Ectodermal cell (in vitro differentiated cells): ENCODE results near the gene ERICH4.
A peak's percentile ranks its signal among the peaks of the same experiment; 100 is the strongest.
"Not testable (repeated sequence)": the region's sequence is repeated elsewhere in the genome, so short reads cannot be mapped to it uniquely, and the experiment has no call there.

Experiments
- H3K27ac ChIP-seq: 2 replicates; pipeline ENCODE4 v1.7.0; 2013; ENCODE audit warnings: mild to moderate bottlenecking, low read depth, low read length; ENCODE audit not compliant: insufficient read depth, poor library complexity, severe bottlenecking
- H3K27me3 ChIP-seq: 2 replicates; pipeline ENCODE4 v1.7.0; 2013; ENCODE audit warnings: mild to moderate bottlenecking, low read length; ENCODE audit not compliant: insufficient read depth, control insufficient read depth, poor library complexity, severe bottlenecking
- H3K36me3 ChIP-seq: one replicate; pipeline ENCODE4 v1.7.0; 2013; ENCODE audit warnings: low read length; ENCODE audit not compliant: control insufficient read depth, insufficient read depth
- H3K4me1 ChIP-seq: one replicate; pipeline ENCODE4 v1.7.0; 2013; ENCODE audit warnings: low read length; ENCODE audit not compliant: control insufficient read depth, insufficient read depth
- H3K4me3 ChIP-seq: 2 replicates; pipeline ENCODE4 v1.7.0; 2013; ENCODE audit warnings: low read depth, low read length, control low read depth; ENCODE audit not compliant: insufficient read depth
- H3K9me3 ChIP-seq: 2 replicates; pipeline ENCODE4 v1.7.0; 2013; ENCODE audit warnings: mild to moderate bottlenecking, low read length, moderate library complexity; ENCODE audit not compliant: control insufficient read depth
- WGBS, 2 experiments: methylation state at CpG; one replicate each; pipeline ENCODE4 v1.1.7; 2013; ENCODE audit warnings: missing lambda C conversion rate in 2 of 2; 5-methylcytosine and 5-hydroxymethylcytosine counted together

The ERICH4 gene

GRCh38 chr19:41435376-41435775, 7.6 kb upstream of the ERICH4 start:
- not testable (repeated sequence) for H3K4me3 ChIP-seq, H3K4me1 ChIP-seq, H3K9me3 ChIP-seq, H3K27me3 ChIP-seq, H3K27ac ChIP-seq
- H3K36me3 ChIP-seq: peaks cover 27% of the 10 kb centered on the region
- WGBS, 2 experiments: 94 to 95% methylated on average over 11 of the region's 11 CpGs

- Histone ChIP-seq H3K36me3 (peaks cover 25% of the 10 kb centered on the region), H3K4me1 (no peaks in the 10 kb centered on the region), H3K27me3 (no peaks in the 10 kb centered on the region), H3K4me3 (no peak overlapping the region), H3K9me3 (no peaks in the 10 kb centered on the region), H3K27ac (no peak overlapping the region)
- WGBS, 2 experiments: 94 to 95% methylated on average over 19 of the region's 19 CpGs
Observed at GRCh38 chr19:41435936-41436673, 6.9 kb upstream of the ERICH4 start.

GRCh38 chr19:41436674-41436951, 6.3 kb upstream of the ERICH4 start:
- Histone ChIP-seq H3K9me3 (no peaks in the 10 kb centered on the region), H3K27ac (no peak overlapping the region), H3K4me3 (no peak overlapping the region), H3K4me1 (no peaks in the 10 kb centered on the region), H3K36me3 (peaks cover 23% of the 10 kb centered on the region), H3K27me3 (no peaks in the 10 kb centered on the region)

GRCh38 chr19:41437944-41438574, 4.9 kb upstream of the ERICH4 start:
- no peak overlapping the region for H3K4me3 ChIP-seq
- H3K4me1 ChIP-seq: no peaks in the 10 kb centered on the region
- H3K9me3 ChIP-seq: no peaks in the 10 kb centered on the region
- no peaks in the 10 kb centered on the region for H3K27me3 ChIP-seq
- H3K27ac ChIP-seq: no peak overlapping the region
- peaks cover 11% of the 10 kb centered on the region for H3K36me3 ChIP-seq
- WGBS, 2 experiments: 88 to 89% methylated on average over 7 of the region's 7 CpGs

- 2 to 3% methylated on average over 40 of the region's 40 CpGs for WGBS, 2 experiments
- Histone ChIP-seq H3K36me3 (peaks cover 7% of the 10 kb centered on the region), H3K9me3 (no peaks in the 10 kb centered on the region), H3K4me3 (peak within 1 kb of the TSS; percentile 85), H3K4me1 (no peaks in the 10 kb centered on the region), H3K27ac (peak within 1 kb of the TSS; percentile 94), H3K27me3 (no peaks in the 10 kb centered on the region)
Observed at GRCh38 chr19:41439441-41440222, 3.3 kb upstream of the ERICH4 start, which contains the start of gene DMAC2. TSS of gene DMAC2 (minus strand) at chr19:41439912. CDS start at chr19:41439899, 13 bp downstream.

GRCh38 chr19:41441321-41441945, 1.5 kb upstream of the ERICH4 start:
- Histone ChIP-seq H3K27me3 (peaks cover 3% of the 10 kb centered on the region), H3K27ac (no peak overlapping the region), H3K36me3 (peaks cover 4% of the 10 kb centered on the region), H3K4me3 (no peak overlapping the region), H3K4me1 (no peaks in the 10 kb centered on the region), H3K9me3 (no peaks in the 10 kb centered on the region)
- 87% methylated on average over 15 of the region's 15 CpGs for WGBS, 2 experiments

GRCh38 chr19:41443813-41444455, 978 bp downstream of the ERICH4 start:
- Histone ChIP-seq H3K9me3 (no peaks in the 10 kb centered on the region), H3K27me3 (peaks cover 24% of the 10 kb centered on the region), H3K4me1 (no peaks in the 10 kb centered on the region), H3K27ac (no peak overlapping the region), H3K36me3 (no peaks in the 10 kb centered on the region), H3K4me3 (no peak overlapping the region)
- WGBS, 2 experiments: 81 to 82% methylated on average over 6 of the region's 6 CpGs

- Histone ChIP-seq H3K9me3 (no peaks in the 10 kb centered on the region), H3K4me3 (no peak overlapping the region), H3K27ac (no peak overlapping the region), H3K36me3 (no peaks in the 10 kb centered on the region), H3K27me3 (peaks cover 27% of the 10 kb centered on the region), H3K4me1 (no peaks in the 10 kb centered on the region)
- 59 to 64% methylated on average over 5 of the region's 5 CpGs for WGBS, 2 experiments
Observed at GRCh38 chr19:41445575-41445974, 2.6 kb downstream of the ERICH4 start.

GRCh38 chr19:41447732-41448332, 4.9 kb downstream of the ERICH4 start:
- 70% methylated on average over 12 of the region's 12 CpGs for WGBS, 2 experiments
- no peak overlapping the region for H3K4me3 ChIP-seq
- H3K27me3 ChIP-seq: peaks cover 27% of the 10 kb centered on the region
- H3K27ac ChIP-seq: no peak overlapping the region
- H3K9me3 ChIP-seq: no peaks in the 10 kb centered on the region
- H3K36me3 ChIP-seq: no peaks in the 10 kb centered on the region
- H3K4me1 ChIP-seq: no peaks in the 10 kb centered on the region
